NB4 (cell line): Measurements from ENCODE around the gene ADAMTS2.

Experiments used
- MYC ChIP-seq: IDR thresholded peaks from 2 replicates; pipeline ENCODE4 v1.6.1; 2011; ENCODE audit warnings: low read depth, low read length
- POLR2A ChIP-seq: IDR thresholded peaks from 2 replicates; pipeline ENCODE4 v1.6.1; 2011; ENCODE audit warnings: mild to moderate bottlenecking; ENCODE audit not compliant: insufficient read length; ENCODE audit errors: extremely low read depth
- TF ChIP-seq, protein P1 (sequence below): IDR thresholded peaks from one replicate; pipeline ENCODE4 v1.5.1; 2012; ENCODE audit warnings: low read depth, low read length

DNA sequence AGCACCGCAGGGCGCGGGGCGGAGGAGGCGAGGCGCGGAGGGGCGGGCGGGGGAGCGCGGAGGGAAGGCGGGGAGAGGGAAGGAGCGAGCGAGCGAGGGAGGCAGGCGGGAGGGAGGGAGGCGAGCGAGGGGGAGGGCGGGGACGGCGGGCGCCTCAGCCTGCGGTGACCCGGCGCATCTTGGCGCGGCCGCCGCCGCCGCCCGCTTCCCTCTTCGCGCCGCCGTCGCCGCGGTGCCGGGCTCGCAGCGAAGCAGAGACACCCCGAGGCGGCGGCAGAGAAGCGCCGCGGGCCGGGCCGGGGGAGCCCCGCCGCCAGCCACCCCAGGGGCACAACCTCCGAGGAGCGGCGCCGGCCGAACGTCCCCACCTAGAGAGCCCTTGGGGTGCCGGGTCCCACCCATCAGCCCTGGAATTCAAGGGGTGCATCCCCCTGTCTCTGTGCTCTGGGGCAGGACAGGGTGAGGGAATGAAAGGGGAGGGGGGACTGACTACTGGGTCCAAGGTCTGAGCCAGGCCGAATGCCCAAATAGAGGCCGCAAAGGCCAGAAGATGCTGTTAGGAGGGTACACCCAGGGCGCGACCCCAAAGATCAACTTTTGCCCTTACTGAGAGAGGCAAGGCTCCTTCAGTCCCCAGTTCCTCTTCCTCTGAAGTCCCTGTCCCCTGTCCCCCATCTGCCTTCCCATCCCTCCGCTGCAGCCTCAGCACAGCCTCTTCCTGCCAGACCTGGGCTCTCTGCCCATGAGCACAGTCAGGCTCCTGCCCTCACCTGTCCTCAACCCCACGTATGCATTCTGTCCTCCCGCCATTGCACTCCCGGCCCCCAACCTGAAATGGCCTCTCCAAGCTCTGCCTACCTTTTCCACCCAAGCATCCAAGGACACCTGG, at the start of gene ADAMTS2:
- TF ChIP-seq, protein P1, sequence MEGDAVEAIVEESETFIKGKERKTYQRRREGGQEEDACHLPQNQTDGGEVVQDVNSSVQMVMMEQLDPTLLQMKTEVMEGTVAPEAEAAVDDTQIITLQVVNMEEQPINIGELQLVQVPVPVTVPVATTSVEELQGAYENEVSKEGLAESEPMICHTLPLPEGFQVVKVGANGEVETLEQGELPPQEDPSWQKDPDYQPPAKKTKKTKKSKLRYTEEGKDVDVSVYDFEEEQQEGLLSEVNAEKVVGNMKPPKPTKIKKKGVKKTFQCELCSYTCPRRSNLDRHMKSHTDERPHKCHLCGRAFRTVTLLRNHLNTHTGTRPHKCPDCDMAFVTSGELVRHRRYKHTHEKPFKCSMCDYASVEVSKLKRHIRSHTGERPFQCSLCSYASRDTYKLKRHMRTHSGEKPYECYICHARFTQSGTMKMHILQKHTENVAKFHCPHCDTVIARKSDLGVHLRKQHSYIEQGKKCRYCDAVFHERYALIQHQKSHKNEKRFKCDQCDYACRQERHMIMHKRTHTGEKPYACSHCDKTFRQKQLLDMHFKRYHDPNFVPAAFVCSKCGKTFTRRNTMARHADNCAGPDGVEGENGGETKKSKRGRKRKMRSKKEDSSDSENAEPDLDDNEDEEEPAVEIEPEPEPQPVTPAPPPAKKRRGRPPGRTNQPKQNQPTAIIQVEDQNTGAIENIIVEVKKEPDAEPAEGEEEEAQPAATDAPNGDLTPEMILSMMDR = no peak
- TF ChIP-seq POLR2A (no peak), MYC (no peak)
